ENCODE data around the gene CHST11.
"Not testable (repeated sequence)": the region's sequence is repeated elsewhere in the genome, so short reads cannot be mapped to it uniquely, and the experiment has no call there.

Gene CHST11

GRCh38 chr12:104532636-104533035 lies 75.9 kb downstream of the CHST11 start:
- no peak for DNase-seq

- DNase-seq: no peak
These were observed 76.4 kb downstream of the CHST11 start for GRCh38 chr12:104533134-104533533.

- DNase-seq: no peak
These were observed 77.6 kb downstream of the CHST11 start for GRCh38 chr12:104534162-104534856.

- DNase-seq: no peak
These were observed 78.1 kb downstream of the CHST11 start for GRCh38 chr12:104534857-104535248.

DNA sequence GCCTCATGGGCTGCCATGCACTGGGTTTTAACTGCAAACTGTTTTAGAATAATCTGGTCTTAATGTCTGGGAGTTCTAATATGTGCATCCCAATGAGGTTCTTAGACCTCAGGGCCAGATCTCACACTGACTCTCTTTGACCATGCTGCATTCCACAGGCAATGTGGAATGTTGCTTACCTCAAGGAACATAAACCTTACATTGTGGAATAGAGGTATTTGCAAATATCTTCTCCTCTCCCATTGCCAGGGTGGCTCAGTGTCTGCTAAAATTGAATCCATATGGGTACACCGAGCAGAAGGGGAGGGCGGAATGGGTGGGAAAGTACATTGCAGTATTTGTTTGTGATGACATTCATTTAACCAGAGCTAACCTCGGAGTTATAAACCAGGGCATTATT lies 78.6 kb downstream of the CHST11 start:
- no peak for DNase-seq

GRCh38 chr12:104536841-104537240 lies 80.1 kb downstream of the CHST11 start:
- DNase-seq: no peak

DNA sequence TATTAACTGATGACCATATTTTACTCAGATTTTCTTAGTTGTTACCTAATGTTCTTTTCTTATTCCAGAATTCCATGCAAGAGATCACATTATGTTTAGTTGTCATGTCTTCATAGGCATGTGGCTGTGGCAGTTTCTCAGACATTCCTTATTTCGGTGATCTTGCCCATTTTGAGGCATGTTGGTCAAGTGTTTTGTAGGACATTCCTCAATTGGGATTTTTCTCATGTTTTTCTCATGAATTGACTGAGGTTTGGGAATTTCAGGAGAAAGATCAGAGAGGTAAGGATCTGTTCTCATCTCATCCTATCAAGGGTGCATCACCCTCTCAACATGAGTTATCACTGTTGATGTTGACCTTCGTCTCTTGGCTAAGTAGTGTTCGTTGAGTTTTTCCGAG lies 81.3 kb downstream of the CHST11 start:
- DNase-seq: no peak

GRCh38 chr12:104538891-104539462 lies 82.2 kb downstream of the CHST11 start:
- DNase-seq: no peak

DNA sequence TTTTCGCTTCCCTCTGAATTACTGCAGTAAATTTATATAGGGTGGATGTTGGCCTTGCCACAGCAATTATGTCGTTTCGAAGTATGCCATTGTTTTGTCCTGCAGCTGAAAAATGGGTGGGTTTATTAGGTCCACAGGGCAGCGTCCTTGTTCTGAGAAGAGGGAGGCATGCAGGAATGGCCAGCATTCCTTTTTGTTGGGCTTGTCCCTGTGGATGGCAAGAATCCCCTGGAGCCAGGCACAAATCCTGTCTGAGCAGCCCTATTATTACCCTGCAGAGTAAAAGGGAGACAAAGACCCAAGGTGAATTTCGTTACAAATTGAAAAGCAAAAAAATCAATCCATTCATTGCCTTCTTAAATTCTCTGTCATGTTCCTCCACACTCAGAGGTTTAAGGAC lies 88.1 kb downstream of the CHST11 start:
- DNase-seq: no peak

GRCh38 chr12:104546575-104546974 lies 89.8 kb downstream of the CHST11 start:
- DNase-seq: no peak

DNA sequence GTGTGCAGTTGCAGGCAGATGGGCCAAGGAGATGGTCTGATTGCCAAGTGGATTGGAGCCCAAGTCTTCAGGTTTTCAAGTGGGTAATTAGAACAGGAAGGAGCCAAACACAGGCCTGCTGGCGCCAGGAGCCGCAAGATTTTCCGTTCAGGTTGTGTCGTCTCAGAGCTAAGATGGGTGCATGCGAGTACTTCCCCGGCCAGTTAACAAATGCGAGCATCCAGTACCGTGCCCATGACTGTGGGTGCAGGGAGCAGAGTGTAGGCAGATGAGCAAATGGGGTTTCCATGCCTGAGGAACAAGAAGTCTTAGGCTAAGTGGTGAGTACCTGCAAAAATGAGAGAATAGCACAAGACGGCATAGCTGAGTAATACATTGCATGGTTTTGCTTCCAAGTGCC lies 90.5 kb downstream of the CHST11 start:
- DNase-seq: no peak

DNA sequence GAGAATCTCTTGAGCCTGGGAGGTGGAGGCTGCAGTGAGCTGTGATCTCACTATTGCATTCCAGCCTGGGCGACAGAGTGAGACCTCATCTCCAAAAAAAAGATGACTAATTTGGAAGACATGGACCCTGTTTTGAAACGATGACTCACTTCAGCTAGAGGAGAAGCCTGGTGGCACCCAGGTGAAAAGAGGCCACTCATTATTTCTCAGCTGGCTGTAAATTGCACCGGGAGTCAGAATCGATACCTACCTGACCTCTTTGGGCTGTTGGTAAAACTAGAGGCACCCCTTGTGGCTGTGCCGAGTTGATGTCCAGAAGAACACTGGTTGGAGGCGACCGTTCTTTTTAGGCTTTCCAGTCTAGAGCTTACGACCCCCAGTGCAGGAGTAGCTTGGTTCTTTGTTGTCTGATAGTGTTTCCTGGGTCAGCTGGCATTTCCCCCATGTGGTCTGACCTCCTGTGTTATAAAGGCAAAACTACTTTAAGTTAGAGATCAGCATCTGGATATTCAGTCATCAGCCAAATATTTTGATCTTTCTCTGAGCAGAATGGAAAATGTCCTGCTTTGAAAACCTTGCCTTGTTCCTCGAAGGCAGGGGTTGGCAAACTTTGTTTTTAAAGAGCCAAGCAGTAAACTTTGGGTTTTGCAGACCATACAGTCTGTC lies 93.2 kb downstream of the CHST11 start:
- DNase-seq: no peak

DNA sequence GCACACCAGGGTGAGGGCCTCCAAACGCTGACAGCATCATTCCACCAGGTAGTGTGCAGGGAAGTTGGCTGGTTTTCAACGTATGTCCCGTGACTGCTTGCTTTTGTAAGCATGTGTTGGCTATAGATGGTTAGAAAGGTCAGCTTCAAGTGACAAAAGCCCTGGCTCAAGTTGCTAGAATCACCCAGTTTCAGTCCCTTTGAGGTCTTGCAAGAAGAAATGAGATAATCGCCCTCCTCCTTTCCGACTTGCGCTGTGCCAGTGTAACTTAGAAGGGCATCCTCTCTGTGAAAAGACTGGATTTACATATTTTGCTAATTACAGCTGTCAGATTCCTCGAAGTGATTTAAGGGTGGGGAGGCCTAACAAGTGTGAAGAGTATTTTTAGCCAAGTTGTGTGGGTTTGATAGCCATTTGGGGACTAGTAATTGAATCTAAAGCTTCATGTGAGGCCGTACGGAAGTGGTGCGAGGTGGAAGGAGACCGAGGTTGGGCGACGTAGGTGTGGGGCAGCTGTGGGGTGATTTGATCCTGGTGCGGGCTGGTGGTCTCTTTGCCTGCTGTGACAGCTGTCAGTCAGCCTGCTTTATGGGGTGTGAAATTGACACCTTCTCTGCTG lies 94.7 kb downstream of the CHST11 start:
- no peak for DNase-seq

DNA sequence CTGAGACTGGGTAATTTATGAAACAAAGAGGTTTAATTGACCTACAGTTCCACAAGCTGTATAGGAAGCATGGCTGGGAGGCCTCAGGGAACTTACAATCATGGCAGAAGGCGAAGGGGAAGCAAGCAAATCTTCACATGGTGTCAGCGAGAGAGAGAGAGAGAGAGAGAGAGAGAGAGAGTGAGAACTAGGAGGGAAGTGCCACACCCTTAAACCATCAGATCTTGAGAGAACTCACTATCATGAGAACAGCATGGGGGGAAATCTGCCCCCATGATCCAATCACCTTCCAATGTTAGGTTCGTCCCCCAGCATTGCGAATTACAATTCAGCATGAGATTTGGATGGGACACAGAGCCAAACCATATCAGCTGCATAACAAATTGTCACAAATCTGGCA lies 96.7 kb downstream of the CHST11 start:
- DNase-seq: no peak

GRCh38 chr12:104555648-104556047 lies 98.9 kb downstream of the CHST11 start:
- DNase-seq: peak; percentile 76

DNA sequence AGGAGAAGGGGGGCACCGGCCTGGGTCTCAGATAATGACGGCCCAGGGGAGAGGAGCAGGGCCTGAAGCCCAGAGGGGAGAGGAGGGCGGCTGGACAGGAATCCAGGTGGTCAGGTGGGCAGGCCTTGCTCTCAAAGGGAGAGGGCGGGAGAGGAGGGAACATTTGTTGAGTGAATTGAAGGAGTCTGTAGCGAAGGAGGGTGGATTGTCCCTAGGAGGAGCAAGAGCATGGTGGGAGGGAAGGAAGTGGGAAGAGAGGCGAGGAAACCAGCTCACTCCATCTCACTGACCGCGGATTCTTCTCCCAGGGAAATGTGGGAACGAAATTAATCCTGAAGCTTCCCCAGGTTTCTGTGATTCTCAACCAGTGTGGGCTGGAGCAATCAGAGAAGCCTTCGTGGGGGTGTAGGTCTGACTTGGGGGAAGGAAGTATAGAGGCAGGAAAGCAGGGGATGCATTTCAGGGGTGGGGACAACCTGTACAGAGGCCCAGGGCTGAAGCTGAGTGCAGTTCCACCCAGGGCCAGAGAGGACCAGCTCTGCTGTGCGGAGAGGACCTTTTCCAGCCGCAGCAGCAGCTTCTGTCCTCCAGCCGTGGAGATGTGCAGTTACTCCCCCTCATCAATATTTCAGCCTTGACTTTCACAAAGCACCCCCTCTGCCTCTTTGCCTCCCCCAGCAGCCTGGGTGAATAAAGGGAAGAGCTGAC lies 100.9 kb downstream of the CHST11 start:
- no peak for DNase-seq

GRCh38 chr12:104560881-104561280 lies 104.1 kb downstream of the CHST11 start:
- DNase-seq: no peak

DNA sequence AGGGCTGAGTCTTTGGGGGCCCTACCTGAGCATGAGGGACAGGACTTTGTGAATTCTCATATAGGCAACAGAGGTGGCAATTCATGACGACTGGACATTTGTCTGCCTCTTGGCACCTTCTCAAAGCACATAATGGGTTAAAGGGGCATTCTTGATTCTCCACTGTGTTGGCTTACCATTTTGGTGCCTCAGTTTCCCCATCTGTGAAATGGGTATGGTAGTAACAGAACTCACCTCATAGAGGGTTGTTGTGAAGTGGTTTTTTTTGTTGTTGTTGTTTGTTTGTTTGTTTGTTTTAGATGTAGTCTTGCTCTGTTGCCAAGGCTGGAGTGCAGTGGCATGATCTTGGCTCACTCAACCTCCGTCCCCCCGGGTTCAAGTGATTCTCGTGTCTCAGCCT lies 106.0 kb downstream of the CHST11 start:
- no peak for DNase-seq

- DNase-seq: not testable (repeated sequence)
These were observed 107.9 kb downstream of the CHST11 start for GRCh38 chr12:104564662-104565061.

- DNase-seq: no peak
These were observed 109.0 kb downstream of the CHST11 start for GRCh38 chr12:104565606-104566243.

- DNase-seq: no peak
These were observed 109.7 kb downstream of the CHST11 start for GRCh38 chr12:104566244-104566993.
